ENCODE results near the gene NHP2. TPM values are rescaled to one million over a fixed set of nuclear protein-coding genes. Genes with fewer than 3 reads are reported as not detected.

NHP2 gene
- total RNA-seq, 1 donor from 2014 or later, result 476 TPM

- H3K36me3 ChIP-seq (ENCODE audit: control insufficient read depth, insufficient read depth, low read length), result no peaks in the 10 kb centered on the region
- peaks cover 6% of the 10 kb centered on the region for H3K27me3 ChIP-seq (ENCODE audit: control insufficient read depth, insufficient read depth, low read length)
- no peak for DNase-seq (ENCODE audit: low read depth)
- TF ChIP-seq CTCF (IDR thresholded peaks at IDR 0.05; ENCODE audit: insufficient read depth, low read length, poor library complexity, severe bottlenecking), result no peak
- H3K4me3 ChIP-seq (ENCODE audit: low read depth, low read length), result no peak overlapping the region
Measured at GRCh38 chr5:178192787-178193186, 39.1 kb upstream of the NHP2 start.

- H3K27me3 ChIP-seq (ENCODE audit: control insufficient read depth, insufficient read depth, low read length), result peaks cover 6% of the 10 kb centered on the region
- H3K36me3 ChIP-seq (ENCODE audit: control insufficient read depth, insufficient read depth, low read length), result no peaks in the 10 kb centered on the region
- TF ChIP-seq CTCF (IDR thresholded peaks at IDR 0.05; ENCODE audit: insufficient read depth, low read length, poor library complexity, severe bottlenecking), result no peak
- no peak for DNase-seq (ENCODE audit: low read depth)
- H3K4me3 ChIP-seq (ENCODE audit: low read depth, low read length), result no peak overlapping the region
Measured at GRCh38 chr5:178192244-178192643, 38.6 kb upstream of the NHP2 start.

- H3K36me3 ChIP-seq (ENCODE audit: control insufficient read depth, insufficient read depth, low read length), result no peaks in the 10 kb centered on the region
- peaks cover 6% of the 10 kb centered on the region for H3K27me3 ChIP-seq (ENCODE audit: control insufficient read depth, insufficient read depth, low read length)
- no peak overlapping the region for H3K4me3 ChIP-seq (ENCODE audit: low read depth, low read length)
- TF ChIP-seq CTCF (IDR thresholded peaks at IDR 0.05; ENCODE audit: insufficient read depth, low read length, poor library complexity, severe bottlenecking), result no peak
- no peak for DNase-seq (ENCODE audit: low read depth)
Measured at GRCh38 chr5:178191661-178192060, 38.0 kb upstream of the NHP2 start.

GRCh38 chr5:178189433-178189832 is 35.7 kb upstream of the NHP2 start:
- no peak for TF ChIP-seq CTCF (IDR thresholded peaks at IDR 0.05; ENCODE audit: insufficient read depth, low read length, poor library complexity, severe bottlenecking)
- Histone ChIP-seq H3K36me3 (ENCODE audit: control insufficient read depth, insufficient read depth, low read length) (no peaks in the 10 kb centered on the region), H3K27me3 (ENCODE audit: control insufficient read depth, insufficient read depth, low read length) (peaks cover 4% of the 10 kb centered on the region), H3K4me3 (ENCODE audit: low read depth, low read length) (no peak overlapping the region)
- no peak for DNase-seq (ENCODE audit: low read depth)

GRCh38 chr5:178187014-178187413 is 33.3 kb upstream of the NHP2 start, which contains the start of gene GMCL2:
TSS of gene GMCL2 (minus strand) at chr5:178187371. CDS start at chr5:178187299, 72 bp downstream.
- Histone ChIP-seq H3K4me3 (ENCODE audit: low read depth, low read length) (no peak within 1 kb of the TSS), H3K27me3 (ENCODE audit: control insufficient read depth, insufficient read depth, low read length) (no peaks in the 10 kb centered on the region), H3K36me3 (ENCODE audit: control insufficient read depth, insufficient read depth, low read length) (no peaks in the 10 kb centered on the region)
- no peak for TF ChIP-seq CTCF (IDR thresholded peaks at IDR 0.05; ENCODE audit: insufficient read depth, low read length, poor library complexity, severe bottlenecking)
- DNase-seq (ENCODE audit: low read depth), result no peak

GRCh38 chr5:178186427-178186826 is 32.7 kb upstream of the NHP2 start:
- no peak for TF ChIP-seq CTCF (IDR thresholded peaks at IDR 0.05; ENCODE audit: insufficient read depth, low read length, poor library complexity, severe bottlenecking)
- DNase-seq (ENCODE audit: low read depth), result no peak
- no peaks in the 10 kb centered on the region for H3K27me3 ChIP-seq (ENCODE audit: control insufficient read depth, insufficient read depth, low read length)
- no peaks in the 10 kb centered on the region for H3K36me3 ChIP-seq (ENCODE audit: control insufficient read depth, insufficient read depth, low read length)
- no peak overlapping the region for H3K4me3 ChIP-seq (ENCODE audit: low read depth, low read length)
